Adrenal gland (tissue), 5 donors: ENCODE measurements around the gene CDH12.

Experiments used
- POLR2A ChIP-seq, 2 donors: fragments of 450-650 bp; IDR thresholded peaks; one replicate each; pipeline ENCODE4 v1.6.1; 2017; ENCODE audit warnings: antibody characterized with exemption in 2 of 2, mild to moderate bottlenecking in 2 of 2, moderate library complexity in 1 of 2
- TF ChIP-seq, protein P1 (sequence below), 6 experiments: fragments of 450-650 bp in 4 of 6; fragments of 200-600 bp in 2 of 6; sonication (generic) in 1 of 6; IDR thresholded peaks; 1 replicate in 5 of 6; 2 replicates in 1 of 6; pipeline versions ENCODE4 v1.5.1 to v1.8.0; 2016 to 2021; ENCODE audit warnings: antibody characterized with exemption in 6 of 6, mild to moderate bottlenecking in 2 of 6, moderate library complexity in 1 of 6
- donor health status: DM: no; HTN: no; CAD: no.

DNA sequence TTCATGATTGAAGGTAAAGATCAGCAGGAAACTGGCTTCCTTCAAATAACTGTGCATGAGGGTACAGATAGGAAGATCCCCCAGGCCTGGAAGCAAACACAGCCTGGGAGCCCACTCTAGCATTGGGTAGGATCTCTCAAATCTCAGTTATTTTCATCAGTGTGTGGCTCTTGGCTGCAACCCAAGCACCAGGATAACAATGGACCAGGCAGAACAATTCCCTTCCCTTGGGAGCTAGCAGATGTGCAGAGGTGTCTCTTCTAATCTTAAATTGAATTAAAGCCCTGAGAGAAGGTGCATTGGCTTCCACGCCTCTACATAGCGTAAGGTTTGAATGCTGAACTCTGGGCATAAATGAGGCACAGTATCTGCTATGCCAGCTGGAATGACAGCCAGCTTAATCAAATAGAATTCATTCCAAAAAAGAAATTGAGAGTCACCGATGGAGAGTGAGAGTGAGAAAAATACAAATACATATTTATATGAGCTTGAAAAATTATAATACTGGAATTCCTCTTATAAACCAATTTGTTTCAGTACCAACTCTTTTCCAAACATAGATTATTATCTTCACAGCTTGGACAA is 957.3 kb downstream of the CDH12 start:
- TF ChIP-seq, protein P1, sequence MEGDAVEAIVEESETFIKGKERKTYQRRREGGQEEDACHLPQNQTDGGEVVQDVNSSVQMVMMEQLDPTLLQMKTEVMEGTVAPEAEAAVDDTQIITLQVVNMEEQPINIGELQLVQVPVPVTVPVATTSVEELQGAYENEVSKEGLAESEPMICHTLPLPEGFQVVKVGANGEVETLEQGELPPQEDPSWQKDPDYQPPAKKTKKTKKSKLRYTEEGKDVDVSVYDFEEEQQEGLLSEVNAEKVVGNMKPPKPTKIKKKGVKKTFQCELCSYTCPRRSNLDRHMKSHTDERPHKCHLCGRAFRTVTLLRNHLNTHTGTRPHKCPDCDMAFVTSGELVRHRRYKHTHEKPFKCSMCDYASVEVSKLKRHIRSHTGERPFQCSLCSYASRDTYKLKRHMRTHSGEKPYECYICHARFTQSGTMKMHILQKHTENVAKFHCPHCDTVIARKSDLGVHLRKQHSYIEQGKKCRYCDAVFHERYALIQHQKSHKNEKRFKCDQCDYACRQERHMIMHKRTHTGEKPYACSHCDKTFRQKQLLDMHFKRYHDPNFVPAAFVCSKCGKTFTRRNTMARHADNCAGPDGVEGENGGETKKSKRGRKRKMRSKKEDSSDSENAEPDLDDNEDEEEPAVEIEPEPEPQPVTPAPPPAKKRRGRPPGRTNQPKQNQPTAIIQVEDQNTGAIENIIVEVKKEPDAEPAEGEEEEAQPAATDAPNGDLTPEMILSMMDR (IDR thresholded peaks at IDR 0.05) = no peak
- TF ChIP-seq POLR2A (IDR thresholded peaks at IDR 0.05) = no peak
